Aorta (tissue), 5 donors: ENCODE measurements around the gene DACT2. TPM values are rescaled to one million over a fixed set of nuclear protein-coding genes. Genes with fewer than 3 reads are reported as not detected.
"Not testable (repeated sequence)": the region's sequence is repeated elsewhere in the genome, so short reads cannot be mapped to it uniquely, and the experiment has no call there.

ENCODE experiments used
- ATAC-seq: fragments of 200-7000 bp; cut with Tn5 transposase; one replicate; pipeline ENCODE4 v1.9.1; 2022; ENCODE audit warnings: moderate library complexity; ENCODE audit not compliant: low FRiP score
- DNase-seq, 2 donors: peaks; one replicate each; pipeline ENCODE4 v3.0.0-alpha.2; 2020
- H3K27ac ChIP-seq, 2 donors: one replicate each; pipeline ENCODE4 v1.5.1; 2013; ENCODE audit warnings: low read length in 2 of 2, mild to moderate bottlenecking in 2 of 2, moderate library complexity in 2 of 2, control low read depth in 1 of 2, inconsistent platforms in 1 of 2, low read depth in 1 of 2
- H3K27me3 ChIP-seq, 2 donors: one replicate each; pipeline ENCODE4 v1.6.1; 2013; ENCODE audit warnings: control low read depth in 1 of 2, low read length in 1 of 2, mild to moderate bottlenecking in 1 of 2, moderate library complexity in 1 of 2; ENCODE audit not compliant: insufficient read depth in 2 of 2, control insufficient read depth in 1 of 2
- H3K36me3 ChIP-seq, 2 donors: one replicate each; pipeline ENCODE4 v1.6.1; 2013; ENCODE audit warnings: control low read depth in 1 of 2, low read length in 1 of 2, mild to moderate bottlenecking in 1 of 2; ENCODE audit not compliant: insufficient read depth in 2 of 2, control insufficient read depth in 1 of 2
- H3K4me1 ChIP-seq, 2 donors: one replicate each; pipeline ENCODE4 v1.6.1; 2013; ENCODE audit warnings: low read length in 2 of 2, control low read depth in 1 of 2, mild to moderate bottlenecking in 1 of 2, moderate library complexity in 1 of 2; ENCODE audit not compliant: insufficient read depth in 2 of 2, control insufficient read depth in 1 of 2
- H3K4me3 ChIP-seq, 2 donors: one replicate each; pipeline ENCODE4 v1.5.1; 2013; ENCODE audit warnings: low read length in 2 of 2, control low read depth in 1 of 2, mild to moderate bottlenecking in 1 of 2
- H3K9me3 ChIP-seq: one replicate; pipeline ENCODE4 v1.6.1; 2013; ENCODE audit warnings: mild to moderate bottlenecking, low read length; ENCODE audit not compliant: control insufficient read depth
- whole genome bisulfite sequencing, 2 donors: extraction: QIAGEN DNeasy Blood & Tissue Kit; methylation state at CpG; one replicate each; pipeline ENCODE4 v1.1.7; 2013; 5-methylcytosine and 5-hydroxymethylcytosine counted together
- intact Hi-C, 2 donors: fragments of 100-400 bp; cut with DNase I; formaldehyde crosslinking; loops; one replicate each; pipeline versions ENCODE4 v1.14.2 to v1.15.0; 2022
- polyA plus RNA-seq, 2 donors: library from polyadenylated mRNA; stranded (reverse); fragments of 200-250 nt; gene quantifications; one replicate each; pipeline ENCODE4 v1.2.3, GENCODE V29; 2013
- total RNA-seq, 2 donors: library from RNA; stranded (reverse); fragmentation: NEBNext Ultra II Directional; extraction: Animal tissue kit (Norgen Biotek cat#: 25700); gene quantifications; one replicate each; pipeline ENCODE4 v1.2.1, GENCODE V29; 2021
- donor health status: healthy with polysubstance abuse.
- donor health status: Bipolar disorder and iron deficiency.
- donor health status: DM: no; HTN: no; CAD: no.
- donor health status: DM: no; HTN: no; CAD: no.
- donor health status: DM: yes; HTN: yes; CAD: no.

DACT2 gene
- total and polyA plus RNA-seq, 4 donors: 0.10 to 0.48 (median 0.13) TPM; not detected in 1

- H3K9me3 ChIP-seq: peaks cover 4% of the 10 kb centered on the region
- WGBS, 2 donors: 82% methylated on average over 12 of the region's 12 CpGs
- intact Hi-C loops: no loop called here
- H3K36me3 ChIP-seq: no peaks in the 10 kb centered on the region
- ATAC-seq (no peak), DNase-seq (no peak)
- H3K27ac ChIP-seq: no peak overlapping the region
- no peaks in the 10 kb centered on the region for H3K27me3 ChIP-seq
- H3K4me3 ChIP-seq: no peak overlapping the region
- H3K4me1 ChIP-seq: no peaks in the 10 kb centered on the region
Measured at GRCh38 chr6:168286116-168286515, 33.5 kb downstream of the DACT2 start.

- DNase-seq: no peak
- ATAC-seq: no peak
- 95 to 96% methylated on average over 21 of the region's 21 CpGs for WGBS, 2 donors
- Histone ChIP-seq H3K4me1 (no peaks in the 10 kb centered on the region), H3K36me3 (no peaks in the 10 kb centered on the region), H3K9me3 (peaks cover 4% of the 10 kb centered on the region), H3K4me3 (no peak overlapping the region), H3K27me3 (no peaks in the 10 kb centered on the region), H3K27ac (no peak overlapping the region)
- intact Hi-C loops: no loop called here
Measured at GRCh38 chr6:168285456-168285855, 34.1 kb downstream of the DACT2 start.

GRCh38 chr6:168284187-168284586 is 35.4 kb downstream of the DACT2 start:
- WGBS, 2 donors: 81 to 89% methylated on average over 4 to 6 of the region's 6 CpGs
- DNase-seq: no peak
- no peak for ATAC-seq
- Histone ChIP-seq H3K27ac (no peak overlapping the region), H3K4me1 (no peaks in the 10 kb centered on the region), H3K36me3 (no peaks in the 10 kb centered on the region), H3K4me3 (no peak overlapping the region), H3K9me3 (no peaks in the 10 kb centered on the region), H3K27me3 (no peaks in the 10 kb centered on the region)
- intact Hi-C loops: no loop called here

- 97% methylated on average over 14 of the region's 14 CpGs for WGBS, 2 donors
Measured at GRCh38 chr6:168283686-168284025, 35.9 kb downstream of the DACT2 start.

GRCh38 chr6:168282985-168283685 is 36.4 kb downstream of the DACT2 start:
- Histone ChIP-seq H3K27me3 (no peaks in the 10 kb centered on the region), H3K27ac (no peak overlapping the region), H3K4me3 (no peak overlapping the region), H3K36me3 (no peaks in the 10 kb centered on the region), H3K4me1 (no peaks in the 10 kb centered on the region), H3K9me3 (no peaks in the 10 kb centered on the region)
- DNase-seq (no peak), ATAC-seq (no peak)
- intact Hi-C loops: no loop called here
- 92 to 94% methylated on average over 20 of the region's 20 CpGs for WGBS, 2 donors

More at GRCh38 chr6:168283686-168284025, 35.9 kb downstream of the DACT2 start:
- Histone ChIP-seq H3K27me3 (no peaks in the 10 kb centered on the region), H3K27ac (no peak overlapping the region), H3K36me3 (no peaks in the 10 kb centered on the region), H3K9me3 (no peaks in the 10 kb centered on the region), H3K4me1 (no peaks in the 10 kb centered on the region), H3K4me3 (no peak overlapping the region)
- intact Hi-C loops: no loop called here
- no peak for DNase-seq
- ATAC-seq: no peak

- intact Hi-C loops: no loop called here
- WGBS, 2 donors: 79 to 92% methylated on average over 7 of the region's 7 CpGs
- Histone ChIP-seq H3K27me3 (no peaks in the 10 kb centered on the region), H3K36me3 (no peaks in the 10 kb centered on the region), H3K9me3 (no peaks in the 10 kb centered on the region), H3K27ac (no peak overlapping the region), H3K4me1 (no peaks in the 10 kb centered on the region), H3K4me3 (no peak overlapping the region)
- no peak for DNase-seq
- no peak for ATAC-seq
Measured at GRCh38 chr6:168281826-168282225, 37.8 kb downstream of the DACT2 start.

GRCh38 chr6:168281314-168281713 is 38.3 kb downstream of the DACT2 start:
- intact Hi-C loops, H3K36me3 ChIP-seq, DNase-seq, H3K4me1 ChIP-seq, H3K9me3 ChIP-seq, H3K27ac ChIP-seq, H3K27me3 ChIP-seq, ATAC-seq, H3K4me3 ChIP-seq: not testable (repeated sequence)
- 97% methylated on average over 11 to 13 of the region's 13 CpGs for WGBS, 2 donors

- no peak for ATAC-seq
- Histone ChIP-seq H3K36me3 (no peaks in the 10 kb centered on the region), H3K27ac (no peak overlapping the region), H3K9me3 (no peaks in the 10 kb centered on the region), H3K4me1 (no peaks in the 10 kb centered on the region), H3K4me3 (no peak overlapping the region), H3K27me3 (no peaks in the 10 kb centered on the region)
- intact Hi-C loops: no loop called here
- WGBS, 2 donors: 65 to 71% methylated on average over 13 of the region's 13 CpGs
- DNase-seq: no peak
Measured at GRCh38 chr6:168280899-168281245, 38.7 kb downstream of the DACT2 start.

- DNase-seq (no peak), ATAC-seq (peak; percentile 23)
- H3K4me3 ChIP-seq: no peak overlapping the region
- no peaks in the 10 kb centered on the region for H3K9me3 ChIP-seq
- no peaks in the 10 kb centered on the region for H3K27me3 ChIP-seq
- 64% methylated on average over 21 of the region's 21 CpGs for WGBS, 2 donors
- H3K27ac ChIP-seq: no peak overlapping the region
- intact Hi-C loops: no loop called here
- no peaks in the 10 kb centered on the region for H3K36me3 ChIP-seq
- H3K4me1 ChIP-seq: no peaks in the 10 kb centered on the region
Measured at GRCh38 chr6:168280020-168280898, 39.3 kb downstream of the DACT2 start.
